Measurements from ENCODE around the gene CLIC1. TPM values are rescaled to one million over a fixed set of nuclear protein-coding genes. Genes with fewer than 3 reads are reported as not detected.
A peak's percentile ranks its signal among the peaks of the same experiment; 100 is the strongest.

Gene CLIC1
- 100 to 1,000 TPM; 617 to 651 TPM for total RNA-seq

- POLR2A ChIA-PET: interaction anchor here (0.5 to 5.6 kb wide), 26 partner anchors 11 to 1402 kb away, joined by 3 to 37 read pairs (median 4); partner anchors contain the start of genes ABHD16A, C6orf47, HSPA1A and HSPA1B
- Mint-ChIP-seq H3K4me1 (ENCODE audit: low read depth) (peaks cover 71% of the 10 kb centered on the region), H3K27me3 (ENCODE audit: low read depth) (no peaks in the 10 kb centered on the region), H3K9me3 (ENCODE audit: insufficient read depth) (no peaks in the 10 kb centered on the region), H3K27ac (peak within 1 kb of the TSS; percentile 96), H3K36me3 (ENCODE audit: low read depth) (peaks cover 49% of the 10 kb centered on the region), H3K4me3 (peak within 1 kb of the TSS; percentile 92)
- DNase-seq (peak; percentile 89), ATAC-seq (peak; percentile 43)
- CTCF ChIA-PET: interaction anchor here (1.1 to 9.7 kb wide), 6 partner anchors 9 to 95 kb away, joined by 4 to 118 read pairs (median 12); partner anchors contain the start of genes HSPA1B and LSM2
These were observed at the start of gene CLIC1 for GRCh38 chr6:31736021-31736767. TSS of gene CLIC1 (minus strand) at chr6:31736530. CDS start at chr6:31736300, 230 bp downstream.

- ATAC-seq (no peak), DNase-seq (no peak)
- peaks cover 40% of the 10 kb centered on the region for H3K36me3 Mint-ChIP-seq (ENCODE audit: low read depth)
- no peak overlapping the region for H3K4me3 Mint-ChIP-seq
- no peaks in the 10 kb centered on the region for H3K4me1 Mint-ChIP-seq (ENCODE audit: low read depth)
- POLR2A ChIA-PET: interaction anchor here (0.7 to 1.1 kb wide), 2 partner anchors 12 to 13 kb away, joined by 3 read pairs; no protein-coding TSS in a partner anchor
- no peaks in the 10 kb centered on the region for H3K9me3 Mint-ChIP-seq (ENCODE audit: insufficient read depth)
- CTCF ChIA-PET: interaction anchor here (1.6 to 3.1 kb wide), 2 partner anchors 9 to 16 kb away, joined by 4 to 21 read pairs; no protein-coding TSS in a partner anchor
- H3K27me3 Mint-ChIP-seq (ENCODE audit: low read depth): no peaks in the 10 kb centered on the region
- H3K27ac Mint-ChIP-seq: no peak overlapping the region
These were observed 49.1 kb upstream of the CLIC1 start for GRCh38 chr6:31785475-31785874.

GRCh38 chr6:31784098-31784925 is 48.0 kb upstream of the CLIC1 start:
- POLR2A ChIA-PET: interaction anchor here (0.6 to 1.8 kb wide), 4 partner anchors 11 to 44 kb away, joined by 3 to 4 read pairs (median 3); partner anchors contain the start of gene MSH5
- no peak for DNase-seq
- H3K4me3 Mint-ChIP-seq: no peak overlapping the region
- no peaks in the 10 kb centered on the region for H3K9me3 Mint-ChIP-seq (ENCODE audit: insufficient read depth)
- peak overlapping the region; percentile 52 for H3K27ac Mint-ChIP-seq
- peaks cover 39% of the 10 kb centered on the region for H3K36me3 Mint-ChIP-seq (ENCODE audit: low read depth)
- ATAC-seq: no peak
- H3K27me3 Mint-ChIP-seq (ENCODE audit: low read depth): no peaks in the 10 kb centered on the region
- no peaks in the 10 kb centered on the region for H3K4me1 Mint-ChIP-seq (ENCODE audit: low read depth)
- CTCF ChIA-PET: interaction anchor here (0.8 to 1.5 kb wide), 3 partner anchors 12 to 22 kb away, joined by 3 to 6 read pairs (median 4); partner anchors contain the start of genes LSM2 and VARS1

DNA sequence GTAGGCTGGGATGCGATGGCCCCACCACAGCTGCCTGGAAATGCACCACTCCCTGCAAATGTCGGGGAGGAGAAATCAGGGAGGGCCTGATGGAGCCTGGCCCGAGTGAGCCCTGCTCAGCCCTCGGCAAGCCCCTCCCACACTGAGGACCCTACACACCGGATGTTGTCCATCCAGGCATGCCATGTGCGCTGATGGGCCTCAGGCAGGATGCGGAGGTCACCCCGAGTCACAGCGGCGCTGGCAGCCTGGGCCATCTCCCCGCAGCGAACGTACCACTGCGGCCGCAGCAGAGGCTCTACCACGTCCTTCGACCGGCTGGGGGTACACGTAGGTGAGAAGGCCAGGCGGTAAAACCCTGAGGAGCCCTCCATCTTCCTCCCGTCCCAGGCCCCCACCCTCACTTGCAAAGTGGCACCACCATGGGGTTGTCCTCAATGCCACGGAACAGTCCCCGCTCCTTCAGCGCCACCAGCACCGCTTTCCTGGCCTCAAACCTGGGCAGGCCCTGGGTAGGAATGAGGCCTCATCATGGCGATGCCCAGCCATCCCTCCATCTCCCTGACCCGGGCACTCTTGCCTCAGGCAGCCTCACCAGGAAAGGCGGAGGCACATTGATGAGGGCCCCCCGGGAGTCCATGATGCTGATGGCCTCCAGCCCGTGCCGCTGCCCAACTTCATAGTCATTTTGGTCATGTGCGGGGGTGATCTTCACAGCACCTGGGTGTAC is 46.0 kb upstream of the CLIC1 start:
- POLR2A ChIA-PET: interaction anchor here (1.8 kb wide), 1 partner anchor 42 kb away, joined by 4 read pairs; the partner anchor contains the start of gene MSH5
- DNase-seq (no peak), ATAC-seq (no peak)
- Mint-ChIP-seq H3K27me3 (ENCODE audit: low read depth) (no peaks in the 10 kb centered on the region), H3K9me3 (ENCODE audit: insufficient read depth) (no peaks in the 10 kb centered on the region), H3K36me3 (ENCODE audit: low read depth) (peaks cover 40% of the 10 kb centered on the region), H3K4me3 (no peak overlapping the region), H3K4me1 (ENCODE audit: low read depth) (peaks cover 7% of the 10 kb centered on the region), H3K27ac (no peak overlapping the region)
- CTCF ChIA-PET: interaction anchor here (1.1 to 1.5 kb wide), 2 partner anchors 9 to 12 kb away, joined by 5 to 6 read pairs; no protein-coding TSS in a partner anchor

DNA sequence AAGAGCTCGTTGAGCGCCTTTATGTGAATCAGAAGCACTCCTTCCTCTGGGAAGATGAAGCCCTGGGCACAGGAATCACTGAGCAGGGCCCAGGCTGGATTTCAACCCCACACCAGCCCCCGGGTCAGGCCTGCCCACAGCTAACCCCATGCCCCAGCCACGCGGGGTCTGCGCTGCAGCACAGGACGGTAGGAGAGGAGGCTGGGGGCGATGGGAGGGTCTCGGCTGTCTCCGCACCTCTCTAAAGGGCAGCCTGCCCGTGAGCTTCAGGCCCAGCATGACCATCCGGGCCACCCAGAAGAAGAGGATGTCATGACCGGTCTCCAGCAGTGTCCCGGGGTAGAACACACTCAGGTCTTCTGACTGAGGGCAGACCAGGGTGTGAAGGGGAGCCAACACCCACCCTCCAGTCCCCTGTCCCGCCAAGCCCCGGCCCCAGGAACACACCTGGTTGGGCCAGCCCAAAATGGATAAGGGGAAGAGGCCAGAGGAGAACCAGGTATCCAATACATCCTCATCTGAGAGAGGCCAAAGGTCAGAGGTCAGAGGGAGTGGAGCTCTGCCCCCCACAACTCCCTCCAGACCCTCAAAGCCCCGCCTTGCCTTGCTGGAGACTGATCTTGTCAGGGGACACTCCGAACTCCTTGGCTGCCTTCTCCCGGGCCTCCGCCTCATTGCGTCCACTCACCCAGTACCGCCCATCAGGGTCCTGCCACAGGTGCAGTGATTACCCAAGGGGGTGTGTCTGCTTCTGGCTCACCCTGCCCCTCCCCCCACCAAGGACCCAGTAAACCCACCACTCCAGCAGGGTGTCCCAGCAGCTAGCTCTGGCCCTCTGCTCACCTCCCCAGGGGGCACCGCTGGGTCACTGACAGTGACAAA is 45.2 kb upstream of the CLIC1 start:
- Mint-ChIP-seq H3K27me3 (ENCODE audit: low read depth) (no peaks in the 10 kb centered on the region), H3K9me3 (ENCODE audit: insufficient read depth) (no peaks in the 10 kb centered on the region), H3K4me3 (no peak overlapping the region), H3K27ac (no peak overlapping the region), H3K4me1 (ENCODE audit: low read depth) (peaks cover 15% of the 10 kb centered on the region), H3K36me3 (ENCODE audit: low read depth) (peaks cover 43% of the 10 kb centered on the region)
- POLR2A ChIA-PET: no interaction called here
- CTCF ChIA-PET: interaction anchor here (1.1 to 1.8 kb wide), 2 partner anchors 10 to 12 kb away, joined by 5 to 8 read pairs; no protein-coding TSS in a partner anchor
- no peak for DNase-seq
- ATAC-seq: no peak

DNA sequence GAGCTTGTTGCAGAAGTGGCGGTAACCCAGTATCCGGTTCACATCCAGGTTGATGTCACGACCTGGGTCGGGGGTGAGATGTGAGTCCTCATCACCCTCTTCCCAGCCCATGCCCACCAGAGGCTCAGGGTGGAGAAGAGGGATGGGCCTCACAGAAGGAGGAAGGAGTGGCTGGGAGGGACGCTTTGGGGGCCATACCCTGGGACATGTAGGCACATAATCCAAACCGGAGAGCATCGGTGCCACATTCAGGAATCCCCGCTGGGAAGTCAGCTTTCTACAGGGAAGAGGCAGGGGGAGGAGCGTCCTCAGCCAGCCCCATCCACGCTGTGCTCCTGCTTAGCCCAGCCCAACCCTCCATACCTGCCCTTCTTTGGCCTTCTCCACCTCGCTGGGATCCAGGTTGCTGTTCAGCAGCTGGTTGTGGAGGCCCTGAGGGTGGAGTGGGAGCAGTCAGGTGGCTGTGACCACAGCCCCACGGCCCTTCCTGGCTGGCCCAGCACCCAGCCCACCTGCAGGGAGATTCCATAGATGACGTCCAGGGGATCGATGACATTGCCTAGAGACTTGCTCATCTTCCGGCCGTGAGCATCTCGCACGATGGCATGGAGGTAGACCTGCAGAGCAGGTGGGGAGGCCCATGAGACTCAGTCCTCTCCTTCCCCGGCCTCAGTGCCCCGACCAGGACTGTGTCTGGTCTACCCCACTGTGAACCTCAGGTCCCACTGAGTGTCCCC is 44.3 kb upstream of the CLIC1 start:
- Mint-ChIP-seq H3K27me3 (ENCODE audit: low read depth) (no peaks in the 10 kb centered on the region), H3K27ac (no peak overlapping the region), H3K4me3 (no peak overlapping the region), H3K9me3 (ENCODE audit: insufficient read depth) (no peaks in the 10 kb centered on the region), H3K36me3 (ENCODE audit: low read depth) (peaks cover 41% of the 10 kb centered on the region), H3K4me1 (ENCODE audit: low read depth) (peaks cover 23% of the 10 kb centered on the region)
- ATAC-seq (no peak), DNase-seq (no peak)
- ChIA-PET POLR2A (no interaction called here), CTCF (interaction anchor here (1.1 to 1.8 kb wide), 2 partner anchors 10 to 11 kb away, joined by 5 to 8 read pairs; no protein-coding TSS in a partner anchor)

GRCh38 chr6:31779908-31780307 is 43.6 kb upstream of the CLIC1 start:
- ATAC-seq (no peak), DNase-seq (no peak)
- CTCF ChIA-PET: interaction anchor here (1.2 to 1.8 kb wide), 2 partner anchors 10 to 11 kb away, joined by 3 to 8 read pairs; no protein-coding TSS in a partner anchor
- Mint-ChIP-seq H3K4me1 (ENCODE audit: low read depth) (peaks cover 30% of the 10 kb centered on the region), H3K27ac (no peak overlapping the region), H3K36me3 (ENCODE audit: low read depth) (peaks cover 41% of the 10 kb centered on the region), H3K27me3 (ENCODE audit: low read depth) (no peaks in the 10 kb centered on the region), H3K9me3 (ENCODE audit: insufficient read depth) (no peaks in the 10 kb centered on the region), H3K4me3 (no peak overlapping the region)
- POLR2A ChIA-PET: no interaction called here

DNA sequence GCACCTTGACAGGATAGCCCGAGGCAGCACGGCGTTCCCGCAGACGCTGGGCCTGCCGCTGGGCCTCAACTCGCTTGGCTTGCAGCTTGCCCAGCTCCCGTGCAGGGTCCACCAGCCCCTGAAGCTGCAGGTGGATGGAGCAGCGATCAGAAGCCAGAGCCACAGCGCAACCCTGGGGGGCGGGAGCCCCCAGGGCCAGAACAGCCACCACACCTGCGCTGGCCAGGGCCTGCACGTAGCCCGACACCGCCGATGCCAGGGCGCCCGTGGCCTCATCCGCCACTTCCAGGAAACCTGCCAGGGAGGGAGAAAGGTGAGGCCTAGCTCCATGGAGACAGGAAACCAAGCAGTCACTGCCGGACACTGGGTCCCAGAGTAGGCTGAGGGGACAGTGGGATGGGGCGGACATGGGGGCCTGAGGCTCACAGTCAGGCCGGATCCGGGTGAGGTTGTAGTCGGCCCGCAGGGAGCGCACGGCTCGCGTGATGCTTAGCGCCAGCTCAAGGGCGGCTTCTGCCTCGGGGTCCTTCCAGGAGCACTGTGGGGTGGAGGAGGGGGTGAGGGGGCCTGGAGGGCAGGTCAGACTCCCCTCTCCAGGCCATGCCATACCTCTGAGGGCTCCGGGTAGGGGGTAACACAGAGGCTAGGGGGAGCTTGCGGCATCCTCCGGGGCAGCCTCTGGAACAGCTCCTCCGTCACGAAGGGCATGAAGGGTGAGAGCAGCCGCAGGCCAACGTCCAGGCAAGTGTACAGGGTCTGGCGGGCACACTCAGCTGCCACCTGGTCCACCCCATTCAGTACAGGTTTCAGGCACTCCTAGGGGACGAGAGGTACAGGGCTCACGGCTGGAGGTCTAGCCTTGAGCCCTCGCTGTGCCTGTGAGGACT is 42.9 kb upstream of the CLIC1 start:
- POLR2A ChIA-PET: interaction anchor here (0.6 to 1.0 kb wide), 2 partner anchors 12 to 39 kb away, joined by 3 to 4 read pairs; partner anchors contain the start of gene MSH5
- Mint-ChIP-seq H3K27ac (no peak overlapping the region), H3K4me1 (ENCODE audit: low read depth) (peaks cover 30% of the 10 kb centered on the region), H3K9me3 (ENCODE audit: insufficient read depth) (no peaks in the 10 kb centered on the region), H3K36me3 (ENCODE audit: low read depth) (peaks cover 35% of the 10 kb centered on the region), H3K27me3 (ENCODE audit: low read depth) (no peaks in the 10 kb centered on the region), H3K4me3 (no peak overlapping the region)
- ATAC-seq: no peak
- CTCF ChIA-PET: interaction anchor here (1.2 to 1.3 kb wide), 2 partner anchors 10 to 12 kb away, joined by 3 to 5 read pairs; no protein-coding TSS in a partner anchor
- DNase-seq: no peak

- peak overlapping the region; percentile 91 for H3K27ac Mint-ChIP-seq
- ChIA-PET CTCF (interaction anchor here (0.7 to 2.0 kb wide), 4 partner anchors 9 to 51 kb away, joined by 3 to 14 read pairs (median 4); no protein-coding TSS in a partner anchor), POLR2A (interaction anchor here (1.0 to 1.8 kb wide), 2 partner anchors 29 to 38 kb away, joined by 5 to 9 read pairs; partner anchors contain the start of genes LSM2 and MSH5)
- no peak for DNase-seq
- no peaks in the 10 kb centered on the region for H3K27me3 Mint-ChIP-seq (ENCODE audit: low read depth)
- peaks cover 32% of the 10 kb centered on the region for H3K4me1 Mint-ChIP-seq (ENCODE audit: low read depth)
- H3K4me3 Mint-ChIP-seq: no peak overlapping the region
- ATAC-seq: no peak
- no peaks in the 10 kb centered on the region for H3K9me3 Mint-ChIP-seq (ENCODE audit: insufficient read depth)
- peaks cover 31% of the 10 kb centered on the region for H3K36me3 Mint-ChIP-seq (ENCODE audit: low read depth)
These were observed 41.9 kb upstream of the CLIC1 start for GRCh38 chr6:31778193-31778592.
